Mucosa of descending colon (tissue), 3 donors: ENCODE measurements around the gene CALML4. TPM values are rescaled to one million over a fixed set of nuclear protein-coding genes. Genes with fewer than 3 reads are reported as not detected.

Experiments used
- ATAC-seq: fragments of 200-7000 bp; cut with Tn5 transposase; one replicate; pipeline ENCODE4 v1.9.1; 2020; ENCODE audit warnings: mild to moderate bottlenecking, moderate library complexity
- DNase-seq, 3 donors: peaks; one replicate each; pipeline ENCODE4 v3.0.0-alpha.2; 2020
- H3K36me3 ChIP-seq: fragments of 200-600 bp; one replicate; pipeline ENCODE4 v1.8.0; 2021; ENCODE audit warnings: low read depth, mild to moderate bottlenecking
- H3K4me1 ChIP-seq: fragments of 200-600 bp; one replicate; pipeline ENCODE4 v1.8.0; 2021; ENCODE audit warnings: low read depth, mild to moderate bottlenecking
- H3K4me3 ChIP-seq: fragments of 200-600 bp; one replicate; pipeline ENCODE4 v1.8.0; 2021; ENCODE audit warnings: mild to moderate bottlenecking
- H3K9me3 ChIP-seq: fragments of 200-600 bp; one replicate; pipeline ENCODE4 v1.8.0; 2021; ENCODE audit warnings: mild to moderate bottlenecking
- intact Hi-C, 2 donors: fragments of 100-400 bp; cut with DNase I in 1 of 2; cut with micrococcal nuclease in 1 of 2; formaldehyde crosslinking; loops; one replicate each; pipeline versions ENCODE4 v1.11.0 to v1.11.1; 2022; cut with DNase I, micrococcal nuclease
- total RNA-seq, 3 donors: library from RNA; stranded (reverse); fragmentation: NEBNext Ultra II Directional in 2 of 3; extraction: Animal tissue kit (Norgen Biotek cat#: 25700) in 2 of 3; gene quantifications; one replicate each; pipeline versions ENCODE4 v1.2.1 to v1.2.4, GENCODE V29; 2021 to 2023
- TF ChIP-seq, protein P1 (sequence below): fragments of 200-600 bp; IDR thresholded peaks from one replicate; pipeline ENCODE4 v1.8.0; 2022; ENCODE audit warnings: antibody characterized with exemption, mild to moderate bottlenecking
- donor health status: DM: no; HTN: no; CAD: no; lungs with moderate emphysema.
- donor health status: DM: no; HTN: no; CAD: no.
- donor health status: DM: no; HTN: yes; CAD: no.

CALML4 gene
- total RNA-seq, 3 donors from 2014 or later: 50.8 to 122 (median 98.1) TPM

DNA sequence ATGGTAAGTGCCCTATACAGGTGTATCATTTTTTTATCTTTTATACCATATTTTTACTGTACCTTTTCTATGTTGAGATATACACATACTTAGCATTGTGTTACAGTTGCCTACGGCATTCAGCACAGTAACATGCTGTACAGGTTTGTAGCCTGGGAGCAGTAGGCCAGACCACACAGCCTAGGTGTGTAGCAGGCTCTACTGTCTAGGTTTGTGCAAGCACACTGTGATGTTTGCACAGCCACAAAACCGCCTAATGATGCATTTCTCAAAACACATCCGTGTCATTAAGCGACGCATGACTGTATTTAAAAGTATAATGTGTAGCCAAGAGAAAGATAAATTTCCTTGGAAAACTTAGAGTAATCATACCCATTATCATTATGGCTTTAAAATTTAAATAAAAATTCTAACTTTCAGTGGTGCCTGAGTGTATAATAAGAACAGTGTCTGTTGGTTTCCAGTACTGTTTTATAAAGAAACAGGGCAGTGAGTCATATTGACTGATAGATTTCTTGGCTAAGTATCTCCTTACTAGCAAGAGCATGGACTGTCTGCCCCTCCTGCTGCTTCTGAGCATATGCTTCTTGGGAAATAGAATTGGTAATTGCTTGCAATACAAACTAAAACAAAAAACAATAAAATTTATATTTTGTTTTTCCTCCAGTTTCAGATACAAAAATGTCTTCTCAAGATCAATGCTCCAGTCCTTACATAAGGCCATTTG lies 18.3 kb downstream of the CALML4 start:
- Histone ChIP-seq H3K4me1 (peaks cover 28% of the 10 kb centered on the region), H3K4me3 (no peak overlapping the region), H3K36me3 (no peaks in the 10 kb centered on the region), H3K9me3 (no peaks in the 10 kb centered on the region)
- TF ChIP-seq, protein P1, sequence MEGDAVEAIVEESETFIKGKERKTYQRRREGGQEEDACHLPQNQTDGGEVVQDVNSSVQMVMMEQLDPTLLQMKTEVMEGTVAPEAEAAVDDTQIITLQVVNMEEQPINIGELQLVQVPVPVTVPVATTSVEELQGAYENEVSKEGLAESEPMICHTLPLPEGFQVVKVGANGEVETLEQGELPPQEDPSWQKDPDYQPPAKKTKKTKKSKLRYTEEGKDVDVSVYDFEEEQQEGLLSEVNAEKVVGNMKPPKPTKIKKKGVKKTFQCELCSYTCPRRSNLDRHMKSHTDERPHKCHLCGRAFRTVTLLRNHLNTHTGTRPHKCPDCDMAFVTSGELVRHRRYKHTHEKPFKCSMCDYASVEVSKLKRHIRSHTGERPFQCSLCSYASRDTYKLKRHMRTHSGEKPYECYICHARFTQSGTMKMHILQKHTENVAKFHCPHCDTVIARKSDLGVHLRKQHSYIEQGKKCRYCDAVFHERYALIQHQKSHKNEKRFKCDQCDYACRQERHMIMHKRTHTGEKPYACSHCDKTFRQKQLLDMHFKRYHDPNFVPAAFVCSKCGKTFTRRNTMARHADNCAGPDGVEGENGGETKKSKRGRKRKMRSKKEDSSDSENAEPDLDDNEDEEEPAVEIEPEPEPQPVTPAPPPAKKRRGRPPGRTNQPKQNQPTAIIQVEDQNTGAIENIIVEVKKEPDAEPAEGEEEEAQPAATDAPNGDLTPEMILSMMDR: no peak
- intact Hi-C loops: no loop called here
- ATAC-seq (peak; percentile 29), DNase-seq (no peak)

DNA sequence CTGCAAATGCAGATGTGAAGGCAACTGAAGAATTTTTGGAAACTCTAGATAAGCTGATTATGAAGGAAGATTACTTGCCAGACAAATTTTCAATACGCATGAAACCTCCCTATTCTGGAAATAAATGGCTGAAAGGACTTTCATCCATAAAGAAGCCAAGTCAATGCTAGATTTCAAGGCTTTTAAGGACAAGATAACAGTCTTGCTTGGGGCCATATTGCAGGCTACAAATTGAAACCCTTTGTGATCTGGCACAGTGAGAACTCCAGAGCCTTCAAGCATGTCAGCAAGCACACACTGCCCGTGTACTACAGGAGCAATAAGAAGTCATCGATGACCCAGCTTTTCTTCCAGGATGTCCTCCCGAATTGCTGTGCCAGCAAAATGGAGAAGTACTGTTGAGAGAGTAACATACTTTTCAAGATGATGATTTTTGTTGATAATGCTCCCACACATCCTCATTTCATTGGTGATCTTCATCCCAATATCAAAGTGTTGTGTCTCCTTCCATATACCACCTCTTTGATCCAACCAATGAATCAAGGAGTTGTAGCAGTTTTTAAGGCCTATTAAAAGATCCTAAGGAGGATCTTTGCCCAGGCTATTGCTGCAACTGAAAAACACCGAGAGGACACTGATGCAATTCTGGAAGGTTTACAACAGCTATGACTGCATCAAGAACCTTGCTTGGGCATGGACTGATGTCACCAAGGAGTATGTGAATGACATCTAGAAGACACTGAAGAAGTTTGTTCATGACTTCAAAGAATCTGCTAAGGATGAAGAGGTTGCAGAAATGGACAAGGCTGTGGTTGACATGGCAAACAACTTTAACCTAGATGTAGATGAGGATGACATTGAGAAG lies 20.3 kb downstream of the CALML4 start:
- TF ChIP-seq, protein P1: no peak
- Histone ChIP-seq H3K36me3 (no peaks in the 10 kb centered on the region), H3K9me3 (no peaks in the 10 kb centered on the region), H3K4me3 (no peak overlapping the region), H3K4me1 (peaks cover 25% of the 10 kb centered on the region)
- intact Hi-C loops: no loop called here
- DNase-seq (no peak), ATAC-seq (no peak)

DNA sequence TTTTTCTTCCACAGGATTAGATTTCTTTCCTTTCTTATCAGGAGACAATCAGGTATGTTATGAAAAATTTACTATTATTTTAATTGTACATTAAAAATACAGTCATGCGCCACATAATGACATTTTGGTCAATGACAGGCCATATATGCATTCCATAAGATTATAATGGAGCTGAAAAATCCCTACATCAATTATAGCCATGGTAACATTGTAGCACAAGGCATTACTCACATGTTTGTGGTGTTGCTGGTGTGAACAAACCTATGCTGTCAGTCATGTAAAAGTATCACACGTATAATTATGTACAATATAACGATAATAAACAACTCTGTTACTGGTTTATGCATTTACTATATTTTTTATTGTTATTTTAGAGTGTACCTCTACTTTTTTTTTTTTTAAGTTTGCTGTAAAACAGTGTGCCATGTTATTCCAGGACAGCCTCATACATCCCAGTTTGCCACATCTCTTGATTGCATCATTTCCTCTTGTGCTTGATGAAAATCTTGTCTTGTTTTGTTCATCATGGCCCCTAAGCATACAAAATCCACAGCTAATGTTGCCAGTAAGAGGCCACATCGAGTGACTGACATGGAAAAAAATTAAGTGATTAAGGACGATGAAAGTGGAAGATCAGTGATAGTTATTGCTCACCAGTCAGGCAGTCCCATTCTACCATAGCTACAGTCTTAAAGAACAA lies 21.4 kb downstream of the CALML4 start:
- Histone ChIP-seq H3K4me1 (peaks cover 16% of the 10 kb centered on the region), H3K4me3 (no peak overlapping the region), H3K36me3 (no peaks in the 10 kb centered on the region), H3K9me3 (no peaks in the 10 kb centered on the region)
- DNase-seq: no peak
- no peak for ATAC-seq
- intact Hi-C loops: no loop called here
- TF ChIP-seq, protein P1: no peak

DNA sequence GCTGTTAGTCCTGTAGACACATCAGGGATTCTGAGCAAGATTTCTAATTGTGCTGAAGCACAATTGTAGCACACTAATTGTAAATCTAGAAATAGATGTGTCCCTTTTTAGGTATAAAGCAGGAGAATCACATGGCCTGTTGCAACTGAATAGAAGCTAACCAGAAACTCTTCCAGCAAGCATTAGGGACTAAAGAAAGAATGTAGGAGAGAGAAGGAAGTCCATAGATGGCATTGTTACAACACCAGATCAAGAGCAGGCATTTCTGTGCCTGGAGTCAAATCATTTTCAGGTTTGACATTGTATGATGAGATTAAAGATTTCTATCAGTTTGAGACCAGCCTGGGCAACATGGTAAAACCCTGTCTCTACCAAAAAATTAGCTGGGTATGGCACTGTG lies 27.4 kb downstream of the CALML4 start:
- no peaks in the 10 kb centered on the region for H3K9me3 ChIP-seq
- ATAC-seq (no peak), DNase-seq (no peak)
- no peak overlapping the region for H3K4me3 ChIP-seq
- H3K36me3 ChIP-seq: no peaks in the 10 kb centered on the region
- TF ChIP-seq, protein P1: no peak
- intact Hi-C loops: no loop called here
- H3K4me1 ChIP-seq: no peaks in the 10 kb centered on the region

DNA sequence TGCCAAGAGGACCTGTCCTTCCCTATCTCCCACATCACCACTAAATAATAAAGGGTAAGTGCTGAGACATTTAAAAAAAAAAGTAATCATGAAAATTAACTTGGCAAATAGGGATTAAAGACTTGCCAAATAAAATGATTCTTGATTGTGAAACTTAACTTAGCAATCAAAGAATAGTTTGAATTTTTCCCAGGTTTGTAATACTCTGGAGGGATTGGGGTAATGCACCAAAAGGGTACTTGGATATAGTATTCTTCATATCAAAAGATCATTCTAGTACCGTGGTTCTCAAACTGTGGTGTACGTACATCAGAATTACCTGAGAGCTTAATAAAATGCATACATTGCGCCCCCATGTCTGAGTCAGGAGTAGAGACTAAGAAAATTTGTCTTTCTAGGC lies 28.5 kb downstream of the CALML4 start:
- ATAC-seq: no peak
- H3K4me3 ChIP-seq: no peak overlapping the region
- no peak for DNase-seq
- H3K4me1 ChIP-seq: no peaks in the 10 kb centered on the region
- no peaks in the 10 kb centered on the region for H3K36me3 ChIP-seq
- no peaks in the 10 kb centered on the region for H3K9me3 ChIP-seq
- TF ChIP-seq, protein P1: no peak
- intact Hi-C loops: no loop called here
